ENCODE data around the gene ARNT2. TPM values are rescaled to one million over a fixed set of nuclear protein-coding genes. Genes with fewer than 3 reads are reported as not detected.
A peak's percentile ranks its signal among the peaks of the same experiment; 100 is the strongest.

ARNT2 gene
- total and polyA plus RNA-seq, 4 donors: 2.0 to 12.2 (median 5.5) TPM

- no peak overlapping the region for H3K27ac ChIP-seq (ENCODE audit: low read depth in 1 of 2, low read length in 1 of 2)
- peaks cover 0 to 4% (median 0%) of the 10 kb centered on the region in 5 donors for H3K4me1 ChIP-seq (ENCODE audit: control insufficient read depth in 5 of 5, insufficient read depth in 5 of 5, low read length in 5 of 5)
- H3K4me3 ChIP-seq: no peak overlapping the region
- no peaks in the 10 kb centered on the region for H3K27me3 ChIP-seq (ENCODE audit: control insufficient read depth in 3 of 3, insufficient read depth in 3 of 3, low read length in 2 of 3)
- WGBS, 2 donors: 95 to 97% methylated on average over 13 of the region's 13 CpGs
- DNase-seq (no peak), ATAC-seq (ENCODE audit: insufficient read depth, low FRiP score) (no peak)
- peaks cover 0 to 21% (median 10%) of the 10 kb centered on the region in 4 donors for H3K36me3 ChIP-seq (ENCODE audit: control insufficient read depth in 4 of 4, insufficient read depth in 4 of 4, low read length in 4 of 4)
- TF ChIP-seq, protein P1, sequence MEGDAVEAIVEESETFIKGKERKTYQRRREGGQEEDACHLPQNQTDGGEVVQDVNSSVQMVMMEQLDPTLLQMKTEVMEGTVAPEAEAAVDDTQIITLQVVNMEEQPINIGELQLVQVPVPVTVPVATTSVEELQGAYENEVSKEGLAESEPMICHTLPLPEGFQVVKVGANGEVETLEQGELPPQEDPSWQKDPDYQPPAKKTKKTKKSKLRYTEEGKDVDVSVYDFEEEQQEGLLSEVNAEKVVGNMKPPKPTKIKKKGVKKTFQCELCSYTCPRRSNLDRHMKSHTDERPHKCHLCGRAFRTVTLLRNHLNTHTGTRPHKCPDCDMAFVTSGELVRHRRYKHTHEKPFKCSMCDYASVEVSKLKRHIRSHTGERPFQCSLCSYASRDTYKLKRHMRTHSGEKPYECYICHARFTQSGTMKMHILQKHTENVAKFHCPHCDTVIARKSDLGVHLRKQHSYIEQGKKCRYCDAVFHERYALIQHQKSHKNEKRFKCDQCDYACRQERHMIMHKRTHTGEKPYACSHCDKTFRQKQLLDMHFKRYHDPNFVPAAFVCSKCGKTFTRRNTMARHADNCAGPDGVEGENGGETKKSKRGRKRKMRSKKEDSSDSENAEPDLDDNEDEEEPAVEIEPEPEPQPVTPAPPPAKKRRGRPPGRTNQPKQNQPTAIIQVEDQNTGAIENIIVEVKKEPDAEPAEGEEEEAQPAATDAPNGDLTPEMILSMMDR (IDR thresholded peaks at IDR 0.05; ENCODE audit: control extremely low read depth, extremely low read depth): no peak
- no peak overlapping the region for H3K9ac ChIP-seq (ENCODE audit: insufficient read depth in 1 of 2, low read length in 2 of 2)
- H3K9me3 ChIP-seq (ENCODE audit: control insufficient read depth in 4 of 4, insufficient read depth in 3 of 4, low read length in 3 of 4): peaks cover 0 to 2% (median 0%) of the 10 kb centered on the region in 4 donors
These were observed 189.4 kb downstream of the ARNT2 start for GRCh38 chr15:80593486-80594030.

DNA sequence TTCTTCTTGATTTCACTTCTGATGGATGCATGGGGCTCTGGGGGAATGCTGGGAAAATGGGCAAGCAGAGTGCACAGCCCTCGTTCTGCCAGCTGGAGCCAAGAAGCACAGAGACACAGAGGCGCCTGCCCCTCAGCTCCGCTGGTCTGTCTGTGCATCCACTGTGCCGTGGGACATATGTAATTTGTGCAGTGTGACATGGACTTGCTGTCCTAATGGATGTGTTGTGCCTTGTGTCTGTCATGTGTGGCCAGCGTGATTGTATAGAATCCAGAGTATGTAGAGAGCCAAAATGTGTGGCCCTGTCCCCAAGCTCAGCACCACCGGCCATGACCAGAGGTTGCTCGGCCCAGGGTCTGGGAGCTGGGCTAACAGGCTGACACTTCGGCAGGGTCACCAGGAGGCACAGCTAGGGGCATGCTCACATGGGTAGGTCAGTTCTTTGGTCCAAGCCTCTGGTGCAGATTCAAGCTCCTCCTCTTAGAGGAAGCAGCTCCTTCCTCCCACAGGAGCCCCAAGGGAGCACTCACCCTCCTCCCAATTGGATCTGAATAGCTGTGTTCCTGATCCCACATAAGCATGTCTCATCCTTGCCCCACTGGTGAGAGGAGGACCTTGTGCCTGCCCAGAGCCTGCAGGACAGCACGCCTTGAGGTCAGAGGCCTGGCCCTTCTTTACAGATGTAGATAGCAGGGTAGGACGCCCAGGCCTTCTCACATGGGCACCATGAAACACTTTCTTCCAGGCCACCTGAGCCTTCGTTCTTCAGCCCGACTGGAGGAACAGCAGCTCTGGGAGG, 190.1 kb downstream of the ARNT2 start:
- 79 to 91% methylated on average over 12 of the region's 12 CpGs for WGBS, 2 donors
- ATAC-seq (ENCODE audit: insufficient read depth, low FRiP score): no peak

GRCh38 chr15:80595396-80595795, 191.2 kb downstream of the ARNT2 start:
- H3K27me3 ChIP-seq (ENCODE audit: control insufficient read depth in 3 of 3, insufficient read depth in 3 of 3, low read length in 2 of 3): no peaks in the 10 kb centered on the region
- no peak for ATAC-seq (ENCODE audit: insufficient read depth, low FRiP score)
- TF ChIP-seq, protein P1 (IDR thresholded peaks at IDR 0.05; ENCODE audit: control extremely low read depth, extremely low read depth): no peak
- no peak overlapping the region for H3K4me3 ChIP-seq
- WGBS, 2 donors: 51 to 60% methylated on average over 1 of the region's 1 CpG
- no peak overlapping the region for H3K27ac ChIP-seq (ENCODE audit: low read depth in 1 of 2, low read length in 1 of 2)
- H3K9me3 ChIP-seq (ENCODE audit: control insufficient read depth in 4 of 4, insufficient read depth in 3 of 4, low read length in 3 of 4): peaks cover 0 to 2% (median 0%) of the 10 kb centered on the region in 4 donors
- H3K9ac ChIP-seq (ENCODE audit: insufficient read depth in 1 of 2, low read length in 2 of 2): no peak overlapping the region
- H3K4me1 ChIP-seq (ENCODE audit: control insufficient read depth in 5 of 5, insufficient read depth in 5 of 5, low read length in 5 of 5): peaks cover 0 to 4% (median 0%) of the 10 kb centered on the region in 5 donors
- H3K36me3 ChIP-seq (ENCODE audit: control insufficient read depth in 4 of 4, insufficient read depth in 4 of 4, low read length in 4 of 4): peaks cover 0 to 21% (median 10%) of the 10 kb centered on the region in 4 donors
- peak; percentile 33 to 62 (median 35) for DNase-seq

More for the DNA sequence above, 190.1 kb downstream of the ARNT2 start:
- Histone ChIP-seq H3K4me3 (no peak overlapping the region), H3K4me1 (ENCODE audit: control insufficient read depth in 5 of 5, insufficient read depth in 5 of 5, low read length in 5 of 5) (peaks cover 0 to 4% (median 0%) of the 10 kb centered on the region in 5 donors), H3K27ac (ENCODE audit: low read depth in 1 of 2, low read length in 1 of 2) (no peak overlapping the region), H3K27me3 (ENCODE audit: control insufficient read depth in 3 of 3, insufficient read depth in 3 of 3, low read length in 2 of 3) (no peaks in the 10 kb centered on the region), H3K9me3 (ENCODE audit: control insufficient read depth in 4 of 4, insufficient read depth in 3 of 4, low read length in 3 of 4) (peaks cover 0 to 2% (median 0%) of the 10 kb centered on the region in 4 donors), H3K9ac (ENCODE audit: insufficient read depth in 1 of 2, low read length in 2 of 2) (no peak overlapping the region), H3K36me3 (ENCODE audit: control insufficient read depth in 4 of 4, insufficient read depth in 4 of 4, low read length in 4 of 4) (peaks cover 0 to 21% (median 10%) of the 10 kb centered on the region in 4 donors)
- TF ChIP-seq, protein P1 (IDR thresholded peaks at IDR 0.05; ENCODE audit: control extremely low read depth, extremely low read depth): no peak
- DNase-seq: no peak
